ENCODE data around the gene GATA2. TPM values are rescaled to one million over a fixed set of nuclear protein-coding genes. Genes with fewer than 3 reads are reported as not detected.

The GATA2 gene
- total and polyA plus RNA-seq, 9 donors: 4.0 to 16.1 (median 6.1) TPM

DNA sequence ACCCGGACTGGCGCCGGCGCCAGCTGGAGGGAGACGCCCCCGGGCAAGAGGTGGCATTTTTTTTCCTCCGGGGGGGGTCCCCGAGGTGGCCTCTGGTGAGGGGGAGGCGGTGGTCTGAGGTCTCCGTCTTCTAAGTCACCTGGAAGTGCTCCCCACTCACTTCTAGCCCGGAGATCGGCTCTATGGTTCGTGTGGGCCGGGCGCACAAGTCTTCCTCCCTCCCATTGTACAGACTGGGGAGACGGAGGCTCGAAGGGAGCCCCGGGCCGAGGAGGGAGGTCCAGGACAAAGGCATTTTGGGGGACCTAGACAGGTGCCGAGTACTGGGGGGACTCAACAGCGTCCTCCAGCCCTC lies 4.4 kb downstream of the GATA2 start:
- Histone ChIP-seq H3K4me3 (peak overlapping the region; percentile 58), H3K27ac (peak overlapping the region in 1 of 2 donors; percentile 8), H3K4me1 (ENCODE audit: insufficient read depth) (peaks cover 19% of the 10 kb centered on the region), H3K9me3 (no peaks in the 10 kb centered on the region), H3K27me3 (peaks cover 10% of the 10 kb centered on the region), H3K36me3 (no peaks in the 10 kb centered on the region)
- TF ChIP-seq EP300 (IDR thresholded peaks at IDR 0.05): no peak
- TF ChIP-seq, protein P1, sequence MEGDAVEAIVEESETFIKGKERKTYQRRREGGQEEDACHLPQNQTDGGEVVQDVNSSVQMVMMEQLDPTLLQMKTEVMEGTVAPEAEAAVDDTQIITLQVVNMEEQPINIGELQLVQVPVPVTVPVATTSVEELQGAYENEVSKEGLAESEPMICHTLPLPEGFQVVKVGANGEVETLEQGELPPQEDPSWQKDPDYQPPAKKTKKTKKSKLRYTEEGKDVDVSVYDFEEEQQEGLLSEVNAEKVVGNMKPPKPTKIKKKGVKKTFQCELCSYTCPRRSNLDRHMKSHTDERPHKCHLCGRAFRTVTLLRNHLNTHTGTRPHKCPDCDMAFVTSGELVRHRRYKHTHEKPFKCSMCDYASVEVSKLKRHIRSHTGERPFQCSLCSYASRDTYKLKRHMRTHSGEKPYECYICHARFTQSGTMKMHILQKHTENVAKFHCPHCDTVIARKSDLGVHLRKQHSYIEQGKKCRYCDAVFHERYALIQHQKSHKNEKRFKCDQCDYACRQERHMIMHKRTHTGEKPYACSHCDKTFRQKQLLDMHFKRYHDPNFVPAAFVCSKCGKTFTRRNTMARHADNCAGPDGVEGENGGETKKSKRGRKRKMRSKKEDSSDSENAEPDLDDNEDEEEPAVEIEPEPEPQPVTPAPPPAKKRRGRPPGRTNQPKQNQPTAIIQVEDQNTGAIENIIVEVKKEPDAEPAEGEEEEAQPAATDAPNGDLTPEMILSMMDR (IDR thresholded peaks at IDR 0.05): no peak
- no peak for TF ChIP-seq POLR2A (IDR thresholded peaks at IDR 0.05)
- intact Hi-C loops (cut with DNase I): loop anchor here in 1 of 4 donors (5.0 kb wide), 1 partner anchor 61 kb away; no protein-coding TSS in a partner anchor
- DNase-seq: no peak
- WGBS, 3 donors: 4 to 9% (median 8%) methylated on average over 10 to 21 of the region's 21 CpGs

- WGBS, 3 donors: 1 to 3% (median 1%) methylated on average over 47 to 68 of the region's 68 CpGs
- DNase-seq: peak; percentile 69 to 86 (median 75)
- peak overlapping the region; percentile 58 for H3K4me3 ChIP-seq
- intact Hi-C loops (cut with DNase I): loop anchor here in 1 of 4 donors (5.0 kb wide), 1 partner anchor 61 kb away; no protein-coding TSS in a partner anchor
- TF ChIP-seq, protein P1 (IDR thresholded peaks at IDR 0.05): no peak
- TF ChIP-seq EP300 (IDR thresholded peaks at IDR 0.05) (no peak), POLR2A (IDR thresholded peaks at IDR 0.05) (no peak)
- peaks cover 10% of the 10 kb centered on the region for H3K27me3 ChIP-seq
- peak overlapping the region in 1 of 2 donors; percentile 8 for H3K27ac ChIP-seq
- no peaks in the 10 kb centered on the region for H3K36me3 ChIP-seq
- H3K4me1 ChIP-seq (ENCODE audit: insufficient read depth): peaks cover 19% of the 10 kb centered on the region
- H3K9me3 ChIP-seq: no peaks in the 10 kb centered on the region
Measured at GRCh38 chr3:128487813-128488635, 5.0 kb downstream of the GATA2 start.

- Histone ChIP-seq H3K9me3 (no peaks in the 10 kb centered on the region), H3K27ac (no peak overlapping the region), H3K27me3 (peaks cover 10% of the 10 kb centered on the region), H3K4me3 (peak overlapping the region; percentile 58), H3K4me1 (ENCODE audit: insufficient read depth) (peaks cover 19% of the 10 kb centered on the region), H3K36me3 (no peaks in the 10 kb centered on the region)
- 0 to 6% (median 1%) methylated on average over 3 to 18 of the region's 18 CpGs for WGBS, 3 donors
- intact Hi-C loops (cut with DNase I): loop anchor here in 1 of 4 donors (5.0 kb wide), 1 partner anchor 60 kb away; no protein-coding TSS in a partner anchor
- TF ChIP-seq POLR2A (IDR thresholded peaks at IDR 0.05) (no peak), EP300 (IDR thresholded peaks at IDR 0.05) (no peak)
- TF ChIP-seq, protein P1 (IDR thresholded peaks at IDR 0.05): no peak
- no peak for DNase-seq
Measured at GRCh38 chr3:128487538-128487812, 5.5 kb downstream of the GATA2 start.

GRCh38 chr3:128486681-128487537 lies 6.1 kb downstream of the GATA2 start:
- Histone ChIP-seq H3K27ac (no peak overlapping the region), H3K27me3 (peaks cover 10% of the 10 kb centered on the region), H3K9me3 (no peaks in the 10 kb centered on the region), H3K4me1 (ENCODE audit: insufficient read depth) (peaks cover 19% of the 10 kb centered on the region), H3K36me3 (no peaks in the 10 kb centered on the region), H3K4me3 (peak overlapping the region; percentile 58)
- TF ChIP-seq, protein P1 (IDR thresholded peaks at IDR 0.05): no peak
- TF ChIP-seq POLR2A (IDR thresholded peaks at IDR 0.05) (no peak), EP300 (IDR thresholded peaks at IDR 0.05) (no peak)
- intact Hi-C loops (cut with DNase I): loop anchor here in 1 of 4 donors (5.0 kb wide), 1 partner anchor 60 kb away; no protein-coding TSS in a partner anchor
- no peak for DNase-seq
- 2 to 8% (median 4%) methylated on average over 62 to 75 of the region's 75 CpGs for WGBS, 3 donors
